HL-60 (cell line): ENCODE data around the gene GALT.

ENCODE experiments used
- DNase-seq, 2 experiments: peaks; one replicate each; pipeline ENCODE4 v3.0.0-alpha.2; 2010 to 2020; ENCODE audit warnings: low read depth in 1 of 2, low spot score in 1 of 2
- H3K27ac ChIP-seq: fragments of 250-450 bp; sonication (Bioruptor Pico); replicated peaks from 2 replicates; pipeline ENCODE4 v1.5.1; 2020; ENCODE audit warnings: mild to moderate bottlenecking, moderate library complexity
- H3K27me3 ChIP-seq: fragments of 250-450 bp; sonication (Bioruptor Pico); 2 replicates; pipeline ENCODE4 v1.5.1; 2021; ENCODE audit warnings: mild to moderate bottlenecking, moderate library complexity; ENCODE audit not compliant: insufficient read depth, poor library complexity, severe bottlenecking
- H3K4me3 ChIP-seq: replicated peaks from 2 replicates; pipeline ENCODE4 v1.5.1; 2011; ENCODE audit warnings: mild to moderate bottlenecking, control low read depth, low read length; ENCODE audit not compliant: insufficient read depth
- GABPA ChIP-seq: IDR thresholded peaks from 2 replicates; pipeline ENCODE4 v1.6.1; 2012; ENCODE audit warnings: low read depth
- POLR2AphosphoS5 ChIP-seq: IDR thresholded peaks from 2 replicates; pipeline ENCODE4 v1.6.1; 2012; ENCODE audit warnings: low read depth
- SPI1 ChIP-seq: IDR thresholded peaks from 2 replicates; pipeline ENCODE4 v1.6.1; 2012; ENCODE audit warnings: low read depth, mild to moderate bottlenecking, borderline replicate concordance
- TF ChIP-seq, protein P1 (sequence below): IDR thresholded peaks from 2 replicates; pipeline ENCODE4 v1.6.1; 2012; ENCODE audit warnings: low read depth; ENCODE audit not compliant: insufficient replicate concordance
- TF ChIP-seq, protein P2 (sequence below): IDR thresholded peaks from one replicate; pipeline ENCODE4 v1.5.1; 2011; ENCODE audit warnings: low read length, control low read depth, inconsistent platforms; ENCODE audit not compliant: insufficient read depth

The GALT gene

DNA sequence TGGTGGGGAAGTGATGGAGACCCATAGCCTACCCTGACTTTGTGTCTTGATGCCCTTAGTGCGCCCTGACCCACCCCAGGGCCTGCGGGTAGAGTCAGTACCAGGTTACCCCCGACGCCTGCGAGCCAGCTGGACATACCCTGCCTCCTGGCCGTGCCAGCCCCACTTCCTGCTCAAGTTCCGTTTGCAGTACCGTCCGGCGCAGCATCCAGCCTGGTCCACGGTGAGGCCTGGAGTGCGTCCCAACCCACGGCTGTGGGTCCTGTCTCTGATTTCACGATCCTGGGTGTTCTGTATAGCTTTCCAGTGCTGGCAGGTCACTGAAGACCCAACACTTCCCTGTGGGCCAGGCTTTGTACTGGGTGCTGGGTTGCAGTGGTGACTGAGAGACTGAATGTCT, 12.0 kb downstream of the GALT start:
- no peak for DNase-seq
- H3K27me3 ChIP-seq = no peaks in the 10 kb centered on the region
- H3K4me3 ChIP-seq = no peak overlapping the region
- TF ChIP-seq, protein P1, sequence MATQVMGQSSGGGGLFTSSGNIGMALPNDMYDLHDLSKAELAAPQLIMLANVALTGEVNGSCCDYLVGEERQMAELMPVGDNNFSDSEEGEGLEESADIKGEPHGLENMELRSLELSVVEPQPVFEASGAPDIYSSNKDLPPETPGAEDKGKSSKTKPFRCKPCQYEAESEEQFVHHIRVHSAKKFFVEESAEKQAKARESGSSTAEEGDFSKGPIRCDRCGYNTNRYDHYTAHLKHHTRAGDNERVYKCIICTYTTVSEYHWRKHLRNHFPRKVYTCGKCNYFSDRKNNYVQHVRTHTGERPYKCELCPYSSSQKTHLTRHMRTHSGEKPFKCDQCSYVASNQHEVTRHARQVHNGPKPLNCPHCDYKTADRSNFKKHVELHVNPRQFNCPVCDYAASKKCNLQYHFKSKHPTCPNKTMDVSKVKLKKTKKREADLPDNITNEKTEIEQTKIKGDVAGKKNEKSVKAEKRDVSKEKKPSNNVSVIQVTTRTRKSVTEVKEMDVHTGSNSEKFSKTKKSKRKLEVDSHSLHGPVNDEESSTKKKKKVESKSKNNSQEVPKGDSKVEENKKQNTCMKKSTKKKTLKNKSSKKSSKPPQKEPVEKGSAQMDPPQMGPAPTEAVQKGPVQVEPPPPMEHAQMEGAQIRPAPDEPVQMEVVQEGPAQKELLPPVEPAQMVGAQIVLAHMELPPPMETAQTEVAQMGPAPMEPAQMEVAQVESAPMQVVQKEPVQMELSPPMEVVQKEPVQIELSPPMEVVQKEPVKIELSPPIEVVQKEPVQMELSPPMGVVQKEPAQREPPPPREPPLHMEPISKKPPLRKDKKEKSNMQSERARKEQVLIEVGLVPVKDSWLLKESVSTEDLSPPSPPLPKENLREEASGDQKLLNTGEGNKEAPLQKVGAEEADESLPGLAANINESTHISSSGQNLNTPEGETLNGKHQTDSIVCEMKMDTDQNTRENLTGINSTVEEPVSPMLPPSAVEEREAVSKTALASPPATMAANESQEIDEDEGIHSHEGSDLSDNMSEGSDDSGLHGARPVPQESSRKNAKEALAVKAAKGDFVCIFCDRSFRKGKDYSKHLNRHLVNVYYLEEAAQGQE = no peak
- TF ChIP-seq, protein P2, sequence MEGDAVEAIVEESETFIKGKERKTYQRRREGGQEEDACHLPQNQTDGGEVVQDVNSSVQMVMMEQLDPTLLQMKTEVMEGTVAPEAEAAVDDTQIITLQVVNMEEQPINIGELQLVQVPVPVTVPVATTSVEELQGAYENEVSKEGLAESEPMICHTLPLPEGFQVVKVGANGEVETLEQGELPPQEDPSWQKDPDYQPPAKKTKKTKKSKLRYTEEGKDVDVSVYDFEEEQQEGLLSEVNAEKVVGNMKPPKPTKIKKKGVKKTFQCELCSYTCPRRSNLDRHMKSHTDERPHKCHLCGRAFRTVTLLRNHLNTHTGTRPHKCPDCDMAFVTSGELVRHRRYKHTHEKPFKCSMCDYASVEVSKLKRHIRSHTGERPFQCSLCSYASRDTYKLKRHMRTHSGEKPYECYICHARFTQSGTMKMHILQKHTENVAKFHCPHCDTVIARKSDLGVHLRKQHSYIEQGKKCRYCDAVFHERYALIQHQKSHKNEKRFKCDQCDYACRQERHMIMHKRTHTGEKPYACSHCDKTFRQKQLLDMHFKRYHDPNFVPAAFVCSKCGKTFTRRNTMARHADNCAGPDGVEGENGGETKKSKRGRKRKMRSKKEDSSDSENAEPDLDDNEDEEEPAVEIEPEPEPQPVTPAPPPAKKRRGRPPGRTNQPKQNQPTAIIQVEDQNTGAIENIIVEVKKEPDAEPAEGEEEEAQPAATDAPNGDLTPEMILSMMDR = no peak
- no peak for TF ChIP-seq GABPA
- no peak for TF ChIP-seq SPI1
- no peak for TF ChIP-seq POLR2AphosphoS5
- H3K27ac ChIP-seq = no peak overlapping the region

DNA sequence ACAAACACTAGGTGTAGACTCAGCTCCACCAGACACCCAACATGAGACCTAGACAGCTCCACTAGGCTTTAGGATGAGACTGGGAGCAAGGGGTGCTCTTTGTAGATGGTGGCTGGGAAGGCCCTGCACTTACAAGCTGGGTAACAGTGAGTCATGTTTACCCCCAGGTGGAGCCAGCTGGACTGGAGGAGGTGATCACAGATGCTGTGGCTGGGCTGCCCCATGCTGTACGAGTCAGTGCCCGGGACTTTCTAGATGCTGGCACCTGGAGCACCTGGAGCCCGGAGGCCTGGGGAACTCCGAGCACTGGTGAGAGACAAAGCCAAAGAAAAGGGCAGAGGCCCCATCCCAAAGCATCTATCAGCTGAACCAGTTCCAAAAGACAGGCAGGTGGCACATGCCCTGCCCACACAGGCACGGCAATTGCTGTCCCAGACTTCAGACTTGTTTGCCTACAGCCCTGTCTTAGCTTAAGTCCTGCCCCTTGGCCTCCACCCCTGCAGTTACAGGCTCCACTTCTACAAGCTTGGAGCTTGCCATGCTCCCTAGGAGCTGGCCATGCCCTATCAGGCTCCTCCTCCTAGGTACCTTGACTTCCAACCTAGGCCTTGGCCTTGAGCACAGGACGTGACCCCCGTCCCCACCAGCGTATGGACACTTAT, 13.2 kb downstream of the GALT start:
- TF ChIP-seq, protein P1 = no peak
- TF ChIP-seq GABPA (no peak), SPI1 (no peak), POLR2AphosphoS5 (no peak)
- TF ChIP-seq, protein P2 = no peak
- H3K27ac ChIP-seq = no peak overlapping the region
- no peak for DNase-seq
- H3K4me3 ChIP-seq = no peak overlapping the region
- no peaks in the 10 kb centered on the region for H3K27me3 ChIP-seq

DNA sequence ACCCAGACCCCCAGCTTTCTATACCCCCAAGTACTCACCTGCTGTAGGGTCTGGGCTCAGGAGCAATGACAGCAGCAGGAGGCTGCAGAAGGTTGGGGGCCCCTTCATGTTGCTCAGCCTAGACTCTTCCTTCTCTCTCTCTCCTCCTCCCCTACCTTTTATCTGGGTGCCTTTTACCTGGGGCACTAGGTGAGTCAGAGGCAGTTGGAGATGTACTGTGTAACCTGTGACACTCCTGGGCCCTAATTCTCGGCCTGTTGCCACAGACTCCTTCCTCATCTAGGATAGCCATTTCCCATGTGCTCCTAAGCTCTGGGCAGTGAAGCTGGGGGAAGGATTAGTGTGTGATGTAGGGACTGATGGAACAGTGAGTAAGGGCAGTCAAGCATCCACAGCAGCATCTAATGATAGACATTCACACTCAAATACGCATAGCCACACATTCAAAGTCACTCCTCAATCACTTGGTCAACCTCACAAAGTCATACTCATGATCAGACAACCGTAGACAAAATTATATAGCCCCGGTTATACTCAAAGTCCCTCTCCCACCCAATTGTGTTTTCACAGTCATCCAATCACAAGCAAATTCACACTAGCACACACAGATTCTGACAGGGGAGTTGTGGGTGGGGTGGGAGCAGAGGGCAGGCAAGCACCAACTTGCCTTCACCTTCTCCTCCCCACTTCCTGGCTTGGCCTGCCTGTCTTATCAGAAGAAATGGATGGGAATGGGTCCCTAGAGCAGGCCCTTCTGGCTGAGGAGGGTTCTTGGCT, 16.2 kb downstream of the GALT start, which contains the start of gene CCL27:
Gene CCL27 (minus strand): TSS at position 132 of the 777 bp plus-strand sequence. CDS start 24 bp downstream, at position 108.
- DNase-seq = no peak
- TF ChIP-seq SPI1 (no peak), GABPA (no peak), POLR2AphosphoS5 (no peak)
- TF ChIP-seq, protein P1 = no peak
- TF ChIP-seq, protein P2 = no peak
- no peak within 1 kb of the TSS for H3K4me3 ChIP-seq
- H3K27me3 ChIP-seq = no peaks in the 10 kb centered on the region
- no peak within 1 kb of the TSS for H3K27ac ChIP-seq
